NB4 (cell line): ENCODE measurements around the gene SNN.

ENCODE experiments used
- CTCF ChIP-seq: IDR thresholded peaks from one replicate; pipeline ENCODE4 v1.5.1; 2012; ENCODE audit warnings: low read depth, low read length
- MAX ChIP-seq: IDR thresholded peaks from 2 replicates; pipeline ENCODE4 v1.6.1; 2011; ENCODE audit warnings: low read depth, low read length
- MYC ChIP-seq: IDR thresholded peaks from 2 replicates; pipeline ENCODE4 v1.6.1; 2011; ENCODE audit warnings: low read depth, low read length
- POLR2A ChIP-seq: IDR thresholded peaks from 2 replicates; pipeline ENCODE4 v1.6.1; 2011; ENCODE audit warnings: mild to moderate bottlenecking; ENCODE audit not compliant: insufficient read length; ENCODE audit errors: extremely low read depth

GRCh38 chr16:11688520-11688886, 20.2 kb downstream of the SNN start:
- TF ChIP-seq CTCF (no peak), POLR2A (no peak), MYC (no peak), MAX (no peak)
